ENCODE results near the gene AQP3. TPM values are rescaled to one million over a fixed set of nuclear protein-coding genes. Genes with fewer than 3 reads are reported as not detected.
A peak's percentile ranks its signal among the peaks of the same experiment; 100 is the strongest.

AQP3 gene
- total and polyA plus RNA-seq, 2 experiments from 2014 or later, result 6.8 to 7.2 TPM

GRCh38 chr9:33415501-33416038, 31.8 kb downstream of the AQP3 start:
- Histone ChIP-seq H3K4me1 (ENCODE audit: low read depth) (no peaks in the 10 kb centered on the region), H3K36me3 (no peaks in the 10 kb centered on the region), H3K27me3 (no peaks in the 10 kb centered on the region), H3K9me3 (ENCODE audit: low read depth) (no peaks in the 10 kb centered on the region), H3K4me3 (no peak overlapping the region), H3K27ac (no peak overlapping the region)
- DNase-seq (ENCODE audit: low read depth in 1 of 2, low spot score in 1 of 2), result peak; percentile 52 to 78
- TF ChIP-seq CTCF (IDR thresholded peaks at IDR 0.05; ENCODE audit: low read depth, low read length), result peak; percentile 87

GRCh38 chr9:33414889-33415500, 32.4 kb downstream of the AQP3 start:
- no peak for TF ChIP-seq CTCF (IDR thresholded peaks at IDR 0.05; ENCODE audit: low read depth, low read length)
- DNase-seq (ENCODE audit: low read depth in 1 of 2, low spot score in 1 of 2), result no peak
- H3K27ac ChIP-seq, result no peak overlapping the region
- H3K9me3 ChIP-seq (ENCODE audit: low read depth), result no peaks in the 10 kb centered on the region
- H3K4me1 ChIP-seq (ENCODE audit: low read depth), result no peaks in the 10 kb centered on the region
- H3K36me3 ChIP-seq, result no peaks in the 10 kb centered on the region
- no peak overlapping the region for H3K4me3 ChIP-seq
- H3K27me3 ChIP-seq, result no peaks in the 10 kb centered on the region

- TF ChIP-seq CTCF (IDR thresholded peaks at IDR 0.05; ENCODE audit: low read depth, low read length), result no peak
- no peak overlapping the region for H3K4me3 ChIP-seq
Measured at GRCh38 chr9:33414268-33414667, 33.1 kb downstream of the AQP3 start.

GRCh38 chr9:33408087-33408486, 39.3 kb downstream of the AQP3 start:
- no peaks in the 10 kb centered on the region for H3K27me3 ChIP-seq
- H3K4me1 ChIP-seq (ENCODE audit: low read depth), result peaks cover 7% of the 10 kb centered on the region
- H3K36me3 ChIP-seq, result no peaks in the 10 kb centered on the region
- TF ChIP-seq CTCF (IDR thresholded peaks at IDR 0.05; ENCODE audit: low read depth, low read length), result no peak
- no peak for DNase-seq (ENCODE audit: low read depth in 1 of 2, low spot score in 1 of 2)
- H3K27ac ChIP-seq, result no peak overlapping the region
- no peak overlapping the region for H3K4me3 ChIP-seq
- H3K9me3 ChIP-seq (ENCODE audit: low read depth), result no peaks in the 10 kb centered on the region

More at GRCh38 chr9:33414268-33414667, 33.1 kb downstream of the AQP3 start:
- DNase-seq (ENCODE audit: low read depth in 1 of 2, low spot score in 1 of 2), result no peak
- Histone ChIP-seq H3K4me1 (ENCODE audit: low read depth) (no peaks in the 10 kb centered on the region), H3K36me3 (no peaks in the 10 kb centered on the region), H3K9me3 (ENCODE audit: low read depth) (no peaks in the 10 kb centered on the region), H3K27me3 (no peaks in the 10 kb centered on the region), H3K27ac (no peak overlapping the region)

- no peak for TF ChIP-seq CTCF (IDR thresholded peaks at IDR 0.05; ENCODE audit: low read depth, low read length)
- no peaks in the 10 kb centered on the region for H3K27me3 ChIP-seq
Measured at GRCh38 chr9:33407061-33407460, 40.3 kb downstream of the AQP3 start.

More at GRCh38 chr9:33407061-33407460, 40.3 kb downstream of the AQP3 start:
- no peak overlapping the region for H3K27ac ChIP-seq
- no peaks in the 10 kb centered on the region for H3K9me3 ChIP-seq (ENCODE audit: low read depth)
- H3K36me3 ChIP-seq, result no peaks in the 10 kb centered on the region
- no peak for DNase-seq (ENCODE audit: low read depth in 1 of 2, low spot score in 1 of 2)
- no peak overlapping the region for H3K4me3 ChIP-seq
- peaks cover 17% of the 10 kb centered on the region for H3K4me1 ChIP-seq (ENCODE audit: low read depth)
